Measurements from ENCODE around the gene PLS3.

Gene PLS3

GRCh38 chrX:115560211-115560977 is 580 bp upstream of the PLS3 start:
- H3K4me1 Mint-ChIP-seq (ENCODE audit: low read depth), result no peaks in the 10 kb centered on the region
- H3K4me3 Mint-ChIP-seq, result peak overlapping the region; percentile 65
- no peaks in the 10 kb centered on the region for H3K36me3 Mint-ChIP-seq (ENCODE audit: low read depth)
- H3K9me3 Mint-ChIP-seq, result no peaks in the 10 kb centered on the region
- H3K27ac Mint-ChIP-seq, result no peak overlapping the region
- H3K27me3 Mint-ChIP-seq, result peaks cover 18% of the 10 kb centered on the region

GRCh38 chrX:115561605-115562479 is 868 bp downstream of the PLS3 start:
- Mint-ChIP-seq H3K36me3 (ENCODE audit: low read depth) (no peaks in the 10 kb centered on the region), H3K27ac (no peak overlapping the region), H3K27me3 (peaks cover 18% of the 10 kb centered on the region), H3K4me1 (ENCODE audit: low read depth) (no peaks in the 10 kb centered on the region), H3K4me3 (peak overlapping the region; percentile 65), H3K9me3 (no peaks in the 10 kb centered on the region)

DNA sequence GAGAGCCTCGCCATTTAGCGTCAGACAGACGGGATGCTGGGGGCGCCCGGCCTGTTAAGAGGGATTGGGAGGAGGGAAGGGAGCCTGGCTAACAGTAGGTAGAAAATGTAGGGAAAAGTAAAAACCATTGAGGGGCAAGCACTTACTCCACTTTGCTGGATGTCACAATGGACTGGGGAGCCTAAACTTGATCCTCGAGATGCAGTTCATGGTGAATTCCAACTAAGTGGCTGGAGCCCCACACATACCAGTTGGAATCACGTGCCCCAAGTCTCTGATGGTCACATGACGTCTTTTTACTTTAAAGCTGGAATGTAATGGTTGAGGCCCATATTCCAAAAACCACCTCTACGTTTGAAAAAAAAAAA is 1.5 kb downstream of the PLS3 start:
- H3K36me3 Mint-ChIP-seq (ENCODE audit: low read depth), result no peaks in the 10 kb centered on the region
- H3K27ac Mint-ChIP-seq, result no peak overlapping the region
- H3K4me3 Mint-ChIP-seq, result no peak overlapping the region
- peaks cover 18% of the 10 kb centered on the region for H3K27me3 Mint-ChIP-seq
- H3K9me3 Mint-ChIP-seq, result no peaks in the 10 kb centered on the region
- no peaks in the 10 kb centered on the region for H3K4me1 Mint-ChIP-seq (ENCODE audit: low read depth)

DNA sequence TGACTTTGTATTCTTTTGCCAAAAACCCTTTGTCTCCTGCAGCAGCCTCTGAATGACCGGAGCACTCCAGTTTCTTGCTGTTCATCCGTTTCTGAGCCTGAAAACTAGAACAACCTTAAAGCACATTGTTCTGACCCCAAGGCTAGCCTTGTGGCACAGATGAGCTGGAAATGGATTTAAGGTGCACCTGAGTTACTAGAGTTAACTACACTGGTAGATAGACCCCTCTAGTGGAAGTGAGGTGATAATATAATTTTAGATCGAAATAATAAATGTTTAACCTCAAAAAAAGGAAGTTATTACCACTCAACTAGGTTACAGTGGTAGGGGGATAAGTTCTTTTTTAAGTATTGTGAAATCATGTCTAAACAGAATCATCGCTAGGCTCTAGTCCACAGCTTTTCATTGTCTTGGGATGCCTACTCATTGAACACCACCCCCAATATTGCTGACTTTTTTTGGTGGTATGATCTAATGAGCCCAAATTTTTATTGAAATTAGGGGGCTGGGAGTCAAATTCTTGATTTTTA is 2.7 kb downstream of the PLS3 start:
- Mint-ChIP-seq H3K36me3 (ENCODE audit: low read depth) (no peaks in the 10 kb centered on the region), H3K27ac (no peak overlapping the region), H3K27me3 (peaks cover 18% of the 10 kb centered on the region), H3K4me3 (no peak overlapping the region), H3K4me1 (ENCODE audit: low read depth) (no peaks in the 10 kb centered on the region), H3K9me3 (no peaks in the 10 kb centered on the region)

GRCh38 chrX:115564243-115564642 is 3.3 kb downstream of the PLS3 start:
- Mint-ChIP-seq H3K4me1 (ENCODE audit: low read depth) (no peaks in the 10 kb centered on the region), H3K4me3 (no peak overlapping the region), H3K36me3 (ENCODE audit: low read depth) (no peaks in the 10 kb centered on the region), H3K9me3 (no peaks in the 10 kb centered on the region), H3K27ac (no peak overlapping the region), H3K27me3 (peaks cover 18% of the 10 kb centered on the region)

GRCh38 chrX:115565888-115566287 is 4.9 kb downstream of the PLS3 start:
- no peaks in the 10 kb centered on the region for H3K9me3 Mint-ChIP-seq
- H3K4me1 Mint-ChIP-seq (ENCODE audit: low read depth), result no peaks in the 10 kb centered on the region
- peaks cover 11% of the 10 kb centered on the region for H3K27me3 Mint-ChIP-seq
- no peaks in the 10 kb centered on the region for H3K36me3 Mint-ChIP-seq (ENCODE audit: low read depth)
- H3K4me3 Mint-ChIP-seq, result no peak overlapping the region
- H3K27ac Mint-ChIP-seq, result no peak overlapping the region

GRCh38 chrX:115571712-115572111 is 10.7 kb downstream of the PLS3 start:
- H3K27me3 Mint-ChIP-seq, result no peaks in the 10 kb centered on the region
- H3K4me3 Mint-ChIP-seq, result no peak overlapping the region
- no peak overlapping the region for H3K27ac Mint-ChIP-seq
- no peaks in the 10 kb centered on the region for H3K9me3 Mint-ChIP-seq
- no peaks in the 10 kb centered on the region for H3K36me3 Mint-ChIP-seq (ENCODE audit: low read depth)
- no peaks in the 10 kb centered on the region for H3K4me1 Mint-ChIP-seq (ENCODE audit: low read depth)

GRCh38 chrX:115573185-115573584 is 12.2 kb downstream of the PLS3 start:
- H3K27ac Mint-ChIP-seq, result no peak overlapping the region
- no peak overlapping the region for H3K4me3 Mint-ChIP-seq
- no peaks in the 10 kb centered on the region for H3K36me3 Mint-ChIP-seq (ENCODE audit: low read depth)
- no peaks in the 10 kb centered on the region for H3K9me3 Mint-ChIP-seq
- H3K4me1 Mint-ChIP-seq (ENCODE audit: low read depth), result no peaks in the 10 kb centered on the region
- no peaks in the 10 kb centered on the region for H3K27me3 Mint-ChIP-seq

DNA sequence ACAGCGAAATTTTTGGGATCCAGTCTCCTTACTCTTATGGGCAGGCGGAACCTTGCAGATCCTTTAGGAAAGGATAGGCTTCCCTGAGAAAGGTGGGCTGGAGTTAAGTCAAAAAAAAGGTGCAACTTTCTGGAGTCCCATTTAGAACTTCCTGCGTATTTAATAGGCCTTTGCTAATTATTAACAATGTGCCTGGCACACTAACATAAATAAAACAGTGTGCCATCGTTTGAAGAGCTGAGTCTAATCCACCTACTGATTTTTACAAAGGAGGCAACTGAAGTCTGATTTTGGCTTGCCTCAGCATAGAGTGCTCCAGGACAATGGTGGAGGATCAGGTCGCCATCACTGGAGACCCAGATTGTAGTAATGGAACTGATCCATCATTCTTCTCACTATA is 15.7 kb downstream of the PLS3 start:
- H3K27ac Mint-ChIP-seq, result no peak overlapping the region
- no peaks in the 10 kb centered on the region for H3K9me3 Mint-ChIP-seq
- H3K4me3 Mint-ChIP-seq, result no peak overlapping the region
- H3K4me1 Mint-ChIP-seq (ENCODE audit: low read depth), result peaks cover 5% of the 10 kb centered on the region
- H3K27me3 Mint-ChIP-seq, result no peaks in the 10 kb centered on the region
- H3K36me3 Mint-ChIP-seq (ENCODE audit: low read depth), result no peaks in the 10 kb centered on the region

DNA sequence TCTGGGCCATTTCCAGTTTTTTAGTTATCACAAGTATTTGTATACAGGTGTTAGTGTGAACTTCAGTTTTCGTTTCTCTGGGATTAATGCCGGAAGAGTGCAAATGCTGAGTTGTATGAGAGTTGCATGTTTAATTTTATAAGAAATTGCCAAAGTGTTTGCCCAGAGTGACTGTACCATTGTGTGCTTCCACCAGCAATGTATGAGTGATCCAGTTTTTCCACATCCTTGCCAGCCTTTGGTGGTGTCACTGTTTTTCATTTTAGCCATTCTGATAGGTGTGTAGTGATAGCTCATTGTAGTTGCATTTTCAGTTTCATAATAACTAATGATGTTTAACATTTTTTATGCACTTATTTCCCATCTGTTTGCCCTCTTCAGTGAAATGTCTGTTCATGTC is 18.4 kb downstream of the PLS3 start:
- Mint-ChIP-seq H3K4me1 (ENCODE audit: low read depth) (peaks cover 10% of the 10 kb centered on the region), H3K27ac (no peak overlapping the region), H3K27me3 (no peaks in the 10 kb centered on the region), H3K9me3 (no peaks in the 10 kb centered on the region), H3K4me3 (no peak overlapping the region), H3K36me3 (ENCODE audit: low read depth) (no peaks in the 10 kb centered on the region)

DNA sequence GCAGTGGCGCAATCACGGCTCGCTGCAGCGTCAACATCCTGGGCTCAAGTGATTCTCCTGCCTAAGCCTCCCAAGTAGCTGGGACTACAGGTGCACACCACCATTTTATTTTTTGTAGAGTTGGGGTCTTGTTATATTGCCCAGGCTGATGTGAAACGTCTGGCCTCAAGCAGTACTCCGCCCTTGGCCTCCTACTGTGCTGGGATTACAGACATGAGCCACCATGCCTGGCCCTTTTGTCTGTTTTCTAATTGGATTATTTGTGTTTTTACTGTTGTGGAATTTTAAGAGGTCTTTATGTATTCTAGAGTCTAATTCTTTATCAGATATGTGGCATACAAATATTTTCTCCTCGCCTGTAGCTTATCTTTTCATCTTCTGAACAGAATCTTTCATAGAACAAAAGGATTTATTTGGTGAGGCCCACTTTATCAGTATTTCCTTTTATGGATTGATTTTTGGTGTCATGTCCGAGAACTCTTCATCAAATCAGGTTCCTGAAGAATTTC is 18.9 kb downstream of the PLS3 start:
- no peaks in the 10 kb centered on the region for H3K36me3 Mint-ChIP-seq (ENCODE audit: low read depth)
- H3K27me3 Mint-ChIP-seq, result no peaks in the 10 kb centered on the region
- H3K4me3 Mint-ChIP-seq, result no peak overlapping the region
- no peaks in the 10 kb centered on the region for H3K9me3 Mint-ChIP-seq
- peaks cover 12% of the 10 kb centered on the region for H3K4me1 Mint-ChIP-seq (ENCODE audit: low read depth)
- H3K27ac Mint-ChIP-seq, result no peak overlapping the region

DNA sequence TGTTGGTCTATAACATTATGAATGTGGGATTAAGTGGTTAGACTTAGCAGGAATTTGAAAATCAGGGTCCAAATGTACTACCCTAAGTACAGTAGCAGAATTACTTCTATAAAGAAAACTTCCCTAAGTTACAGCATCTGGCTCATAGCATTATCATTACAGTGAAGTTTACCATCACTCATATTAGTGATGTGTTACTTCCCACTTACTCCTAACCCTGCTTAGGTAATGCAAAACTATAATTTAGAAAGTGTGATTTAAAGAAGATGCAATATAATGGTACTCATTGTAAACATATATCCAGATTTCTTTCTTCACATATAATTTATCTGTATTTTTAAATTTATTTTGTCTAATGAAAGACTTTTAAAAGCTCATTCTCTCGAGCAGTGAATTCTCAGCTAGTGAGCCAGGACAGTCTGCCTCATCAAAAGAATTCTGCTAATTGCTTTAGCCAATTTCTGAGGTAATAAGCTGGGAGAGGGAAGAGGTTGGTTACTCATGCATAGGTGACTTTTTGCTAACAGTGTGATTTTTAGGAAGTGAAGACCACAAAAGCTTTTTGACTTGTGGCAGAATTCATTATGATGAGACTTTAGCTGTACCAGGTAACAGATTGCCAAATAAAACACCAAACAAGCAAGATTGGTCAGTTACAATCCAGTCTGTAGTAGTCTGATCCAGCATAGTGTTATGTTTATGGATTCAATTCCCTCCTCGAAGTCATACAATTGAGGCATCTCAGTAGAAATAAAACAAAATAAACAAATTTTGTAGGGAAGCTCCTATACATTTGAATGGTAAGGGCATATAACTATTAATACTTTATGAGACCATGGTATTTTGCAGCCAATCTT is 21.0 kb downstream of the PLS3 start:
- Mint-ChIP-seq H3K4me3 (no peak overlapping the region), H3K4me1 (ENCODE audit: low read depth) (peaks cover 12% of the 10 kb centered on the region), H3K27ac (no peak overlapping the region), H3K27me3 (no peaks in the 10 kb centered on the region), H3K9me3 (no peaks in the 10 kb centered on the region), H3K36me3 (ENCODE audit: low read depth) (no peaks in the 10 kb centered on the region)

DNA sequence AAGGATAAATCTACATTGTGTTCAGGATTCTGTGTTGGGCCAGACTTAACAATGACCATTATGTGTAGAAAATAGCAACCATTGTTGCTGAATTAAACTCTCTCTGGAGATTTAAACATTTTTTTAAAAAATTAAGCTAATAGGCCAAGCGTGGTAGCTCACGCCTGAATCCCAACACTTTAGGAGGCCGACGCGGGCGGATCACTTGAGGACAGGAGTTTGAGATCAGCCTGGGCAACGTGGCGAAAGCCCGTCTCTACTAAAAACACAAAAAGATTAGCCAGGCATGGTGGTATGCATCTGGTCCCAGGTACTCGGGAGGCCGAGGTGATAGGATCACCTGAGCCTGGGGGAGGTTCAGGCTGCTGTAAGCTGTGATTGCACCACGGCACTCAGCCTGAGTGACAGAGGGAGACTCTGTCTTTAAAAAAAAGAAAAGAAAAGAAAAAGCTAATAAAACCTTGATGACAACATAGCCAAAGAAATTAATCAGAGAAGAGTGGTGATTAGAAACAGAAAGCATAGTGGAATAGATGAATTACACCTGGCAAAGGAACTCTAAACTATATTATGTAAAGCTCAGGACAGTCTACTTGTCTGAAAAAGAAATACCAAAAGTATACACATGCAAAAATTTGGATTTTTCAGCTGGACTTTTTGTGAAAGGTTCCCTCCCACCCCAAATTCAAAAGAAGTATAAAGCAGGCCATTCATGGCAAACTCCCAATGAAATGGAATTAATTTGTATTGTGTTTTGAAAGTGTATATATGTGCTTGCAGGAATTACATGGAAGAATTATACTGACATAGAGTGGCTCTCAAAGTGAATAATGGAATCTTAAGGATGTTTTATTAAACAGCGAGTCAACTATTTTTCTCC is 21.9 kb downstream of the PLS3 start:
- Mint-ChIP-seq H3K4me3 (no peak overlapping the region), H3K36me3 (ENCODE audit: low read depth) (no peaks in the 10 kb centered on the region), H3K9me3 (no peaks in the 10 kb centered on the region), H3K27ac (no peak overlapping the region), H3K4me1 (ENCODE audit: low read depth) (peaks cover 12% of the 10 kb centered on the region), H3K27me3 (no peaks in the 10 kb centered on the region)

DNA sequence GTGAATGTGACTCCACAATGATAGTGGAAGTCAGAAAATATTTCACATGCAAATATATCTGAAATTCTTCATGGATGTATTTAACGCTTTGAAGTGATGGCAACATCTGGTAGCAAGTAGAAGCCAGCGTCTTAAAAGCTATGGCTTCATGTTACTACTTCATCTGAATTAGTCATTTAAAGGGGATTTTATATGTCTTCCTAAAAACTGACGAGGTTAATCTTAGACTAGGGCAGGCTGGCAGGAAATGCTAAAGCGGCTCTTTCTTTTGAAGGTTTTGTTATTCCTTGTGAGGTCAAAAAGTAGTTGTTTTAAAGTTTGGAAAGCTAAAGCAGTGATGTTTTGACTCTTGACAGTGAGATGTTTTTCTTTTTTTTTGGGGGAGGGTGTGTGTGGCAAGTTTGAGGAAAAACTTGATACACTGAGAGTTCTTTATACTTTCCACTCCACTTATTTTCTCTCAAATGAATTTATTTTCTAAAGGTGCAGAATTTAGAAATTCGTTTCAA is 22.6 kb downstream of the PLS3 start:
- Mint-ChIP-seq H3K27ac (peak overlapping the region; percentile 58), H3K9me3 (no peaks in the 10 kb centered on the region), H3K4me1 (ENCODE audit: low read depth) (peaks cover 12% of the 10 kb centered on the region), H3K27me3 (no peaks in the 10 kb centered on the region), H3K4me3 (no peak overlapping the region), H3K36me3 (ENCODE audit: low read depth) (no peaks in the 10 kb centered on the region)
